HUES48 (cell line): ENCODE results near the gene PPIL6.

ENCODE experiments used
- H3K27ac ChIP-seq: one replicate; pipeline ENCODE4 v1.7.0; 2013; ENCODE audit warnings: low read depth, low read length, inconsistent platforms
- H3K27me3 ChIP-seq: 2 replicates; pipeline ENCODE4 v1.6.1; 2013; ENCODE audit warnings: mild to moderate bottlenecking, low read length; ENCODE audit not compliant: control insufficient read depth, insufficient read depth
- H3K36me3 ChIP-seq: 2 replicates; pipeline ENCODE4 v1.6.1; 2013; ENCODE audit warnings: low read length; ENCODE audit not compliant: control insufficient read depth, insufficient read depth
- H3K4me1 ChIP-seq: 2 replicates; pipeline ENCODE4 v1.6.1; 2013; ENCODE audit warnings: mild to moderate bottlenecking, low read length; ENCODE audit not compliant: control insufficient read depth, insufficient read depth
- H3K4me3 ChIP-seq: 2 replicates; pipeline ENCODE4 v1.5.1; 2013; ENCODE audit warnings: mild to moderate bottlenecking, low read depth, low read length
- H3K9ac ChIP-seq: 2 replicates; pipeline ENCODE4 v1.6.1; 2013; ENCODE audit warnings: mild to moderate bottlenecking, low read depth, low read length, moderate library complexity
- H3K9me3 ChIP-seq: 2 replicates; pipeline ENCODE4 v1.6.1; 2013; ENCODE audit warnings: low read length; ENCODE audit not compliant: control insufficient read depth, insufficient read depth

Gene PPIL6

GRCh38 chr6:109340811-109341210 lies 99.6 kb downstream of the PPIL6 start:
- no peaks in the 10 kb centered on the region for H3K4me1 ChIP-seq
- H3K36me3 ChIP-seq: no peaks in the 10 kb centered on the region
- H3K27ac ChIP-seq: no peak overlapping the region
- H3K9ac ChIP-seq: no peak overlapping the region
- H3K9me3 ChIP-seq: no peaks in the 10 kb centered on the region
- H3K27me3 ChIP-seq: no peaks in the 10 kb centered on the region
- H3K4me3 ChIP-seq: no peak overlapping the region
